Measurements from ENCODE around the gene NMD3.

GRCh38 chr3:161270991-161271390, 49.9 kb downstream of the NMD3 start:
- TF ChIP-seq CTCF (IDR thresholded peaks at IDR 0.05 in 8 of 11, conservative IDR thresholded peaks at IDR 0.05 in 3 of 11) (no peak), POLR2A (IDR thresholded peaks at IDR 0.05) (no peak), POLR2AphosphoS5 (IDR thresholded peaks at IDR 0.05) (no peak)
